ENCODE results near the gene COP1. TPM values are rescaled to one million over a fixed set of nuclear protein-coding genes. Genes with fewer than 3 reads are reported as not detected.

Gene COP1
- total RNA-seq, 1 experiment from 2014 or later = 33.1 TPM

DNA sequence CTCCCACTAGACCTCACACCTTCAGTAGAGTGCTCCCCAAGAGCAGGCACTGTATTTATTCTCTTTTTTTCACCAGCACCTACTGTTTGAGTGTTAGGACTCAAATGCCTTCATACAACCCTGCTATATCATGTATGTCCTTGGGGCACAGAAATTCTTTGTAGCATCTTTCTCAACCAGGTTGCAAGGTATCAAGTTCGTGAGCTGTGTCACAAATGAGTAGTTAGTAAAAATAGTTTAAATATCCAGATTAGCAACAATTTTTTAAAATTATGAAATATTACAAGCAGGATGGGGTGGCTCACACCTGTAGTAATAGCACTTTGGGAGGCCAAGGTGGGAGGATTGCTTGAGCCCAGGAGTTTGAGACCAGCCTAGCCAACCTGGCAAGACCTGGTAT, 311.1 kb downstream of the COP1 start:
- TF ChIP-seq, protein P1, sequence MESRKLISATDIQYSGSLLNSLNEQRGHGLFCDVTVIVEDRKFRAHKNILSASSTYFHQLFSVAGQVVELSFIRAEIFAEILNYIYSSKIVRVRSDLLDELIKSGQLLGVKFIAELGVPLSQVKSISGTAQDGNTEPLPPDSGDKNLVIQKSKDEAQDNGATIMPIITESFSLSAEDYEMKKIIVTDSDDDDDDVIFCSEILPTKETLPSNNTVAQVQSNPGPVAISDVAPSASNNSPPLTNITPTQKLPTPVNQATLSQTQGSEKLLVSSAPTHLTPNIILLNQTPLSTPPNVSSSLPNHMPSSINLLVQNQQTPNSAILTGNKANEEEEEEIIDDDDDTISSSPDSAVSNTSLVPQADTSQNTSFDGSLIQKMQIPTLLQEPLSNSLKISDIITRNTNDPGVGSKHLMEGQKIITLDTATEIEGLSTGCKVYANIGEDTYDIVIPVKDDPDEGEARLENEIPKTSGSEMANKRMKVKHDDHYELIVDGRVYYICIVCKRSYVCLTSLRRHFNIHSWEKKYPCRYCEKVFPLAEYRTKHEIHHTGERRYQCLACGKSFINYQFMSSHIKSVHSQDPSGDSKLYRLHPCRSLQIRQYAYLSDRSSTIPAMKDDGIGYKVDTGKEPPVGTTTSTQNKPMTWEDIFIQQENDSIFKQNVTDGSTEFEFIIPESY (IDR thresholded peaks at IDR 0.05; ENCODE audit: extremely low read depth, insufficient replicate concordance, low read length) = no peak
- TF ChIP-seq RAD21 (IDR thresholded peaks at IDR 0.05; ENCODE audit: low read depth) (no peak), POLR2AphosphoS5 (IDR thresholded peaks at IDR 0.05; ENCODE audit: low read depth, low read length) (no peak), CBX3 (IDR thresholded peaks at IDR 0.05; ENCODE audit: low read depth) (no peak), JUND (IDR thresholded peaks at IDR 0.05) (no peak), SIN3A (IDR thresholded peaks at IDR 0.05; ENCODE audit: low read depth) (no peak), EZH2phosphoT487 (IDR thresholded peaks at IDR 0.05; ENCODE audit: borderline replicate concordance) (no peak)
- TF ChIP-seq, protein P2, sequence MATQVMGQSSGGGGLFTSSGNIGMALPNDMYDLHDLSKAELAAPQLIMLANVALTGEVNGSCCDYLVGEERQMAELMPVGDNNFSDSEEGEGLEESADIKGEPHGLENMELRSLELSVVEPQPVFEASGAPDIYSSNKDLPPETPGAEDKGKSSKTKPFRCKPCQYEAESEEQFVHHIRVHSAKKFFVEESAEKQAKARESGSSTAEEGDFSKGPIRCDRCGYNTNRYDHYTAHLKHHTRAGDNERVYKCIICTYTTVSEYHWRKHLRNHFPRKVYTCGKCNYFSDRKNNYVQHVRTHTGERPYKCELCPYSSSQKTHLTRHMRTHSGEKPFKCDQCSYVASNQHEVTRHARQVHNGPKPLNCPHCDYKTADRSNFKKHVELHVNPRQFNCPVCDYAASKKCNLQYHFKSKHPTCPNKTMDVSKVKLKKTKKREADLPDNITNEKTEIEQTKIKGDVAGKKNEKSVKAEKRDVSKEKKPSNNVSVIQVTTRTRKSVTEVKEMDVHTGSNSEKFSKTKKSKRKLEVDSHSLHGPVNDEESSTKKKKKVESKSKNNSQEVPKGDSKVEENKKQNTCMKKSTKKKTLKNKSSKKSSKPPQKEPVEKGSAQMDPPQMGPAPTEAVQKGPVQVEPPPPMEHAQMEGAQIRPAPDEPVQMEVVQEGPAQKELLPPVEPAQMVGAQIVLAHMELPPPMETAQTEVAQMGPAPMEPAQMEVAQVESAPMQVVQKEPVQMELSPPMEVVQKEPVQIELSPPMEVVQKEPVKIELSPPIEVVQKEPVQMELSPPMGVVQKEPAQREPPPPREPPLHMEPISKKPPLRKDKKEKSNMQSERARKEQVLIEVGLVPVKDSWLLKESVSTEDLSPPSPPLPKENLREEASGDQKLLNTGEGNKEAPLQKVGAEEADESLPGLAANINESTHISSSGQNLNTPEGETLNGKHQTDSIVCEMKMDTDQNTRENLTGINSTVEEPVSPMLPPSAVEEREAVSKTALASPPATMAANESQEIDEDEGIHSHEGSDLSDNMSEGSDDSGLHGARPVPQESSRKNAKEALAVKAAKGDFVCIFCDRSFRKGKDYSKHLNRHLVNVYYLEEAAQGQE (IDR thresholded peaks at IDR 0.05; ENCODE audit: low read depth) = no peak
- TF ChIP-seq, protein P3, sequence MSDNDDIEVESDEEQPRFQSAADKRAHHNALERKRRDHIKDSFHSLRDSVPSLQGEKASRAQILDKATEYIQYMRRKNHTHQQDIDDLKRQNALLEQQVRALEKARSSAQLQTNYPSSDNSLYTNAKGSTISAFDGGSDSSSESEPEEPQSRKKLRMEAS (IDR thresholded peaks at IDR 0.05) = no peak
- TF ChIP-seq, protein P4, sequence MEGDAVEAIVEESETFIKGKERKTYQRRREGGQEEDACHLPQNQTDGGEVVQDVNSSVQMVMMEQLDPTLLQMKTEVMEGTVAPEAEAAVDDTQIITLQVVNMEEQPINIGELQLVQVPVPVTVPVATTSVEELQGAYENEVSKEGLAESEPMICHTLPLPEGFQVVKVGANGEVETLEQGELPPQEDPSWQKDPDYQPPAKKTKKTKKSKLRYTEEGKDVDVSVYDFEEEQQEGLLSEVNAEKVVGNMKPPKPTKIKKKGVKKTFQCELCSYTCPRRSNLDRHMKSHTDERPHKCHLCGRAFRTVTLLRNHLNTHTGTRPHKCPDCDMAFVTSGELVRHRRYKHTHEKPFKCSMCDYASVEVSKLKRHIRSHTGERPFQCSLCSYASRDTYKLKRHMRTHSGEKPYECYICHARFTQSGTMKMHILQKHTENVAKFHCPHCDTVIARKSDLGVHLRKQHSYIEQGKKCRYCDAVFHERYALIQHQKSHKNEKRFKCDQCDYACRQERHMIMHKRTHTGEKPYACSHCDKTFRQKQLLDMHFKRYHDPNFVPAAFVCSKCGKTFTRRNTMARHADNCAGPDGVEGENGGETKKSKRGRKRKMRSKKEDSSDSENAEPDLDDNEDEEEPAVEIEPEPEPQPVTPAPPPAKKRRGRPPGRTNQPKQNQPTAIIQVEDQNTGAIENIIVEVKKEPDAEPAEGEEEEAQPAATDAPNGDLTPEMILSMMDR (IDR thresholded peaks at IDR 0.05 in 2 of 3, conservative IDR thresholded peaks at IDR 0.05 in 1 of 3; ENCODE audit: borderline replicate concordance in 1 of 3, insufficient read depth in 1 of 3, low read depth in 2 of 3, low read length in 2 of 3) = no peak
- no peak overlapping the region for H2AFZ ChIP-seq (ENCODE audit: low read depth, low read length, poor library complexity, severe bottlenecking)
- no peaks in the 10 kb centered on the region for H3K27me3 ChIP-seq (ENCODE audit: insufficient read depth, low read length)
- DNase-seq (ENCODE audit: low read depth, low spot score) = no peak
- H3K9ac ChIP-seq (ENCODE audit: low read length) = no peak overlapping the region
- ChIA-PET RAD21 (ENCODE audit: low non-redundant PET in 1 of 2, low total read pairs in 2 of 2, uncharacterized antibody in 2 of 2, unreplicated experiment in 2 of 2) (no interaction called here), CTCF (no interaction called here), POLR2A (no interaction called here)
- no peak overlapping the region for H3K4me2 ChIP-seq (ENCODE audit: low read length)
- no peak overlapping the region for H3K4me3 ChIP-seq (replicated peaks in 1 of 2; ENCODE audit: low read depth in 1 of 2, low read length in 2 of 2)
- H3K4me1 ChIP-seq (ENCODE audit: control insufficient read depth in 1 of 2, insufficient read depth in 2 of 2, low read length in 2 of 2) = no peaks in the 10 kb centered on the region
- peaks cover 3% of the 10 kb centered on the region; the same call in 1 of the 2 replicates for H3K9me2 ChIP-seq (ENCODE audit: insufficient read depth)
- no peaks in the 10 kb centered on the region for H3K79me2 ChIP-seq (ENCODE audit: insufficient read depth, low read length)
- BruUV-seq (replicated peaks) = no TSS peak
- ATAC-seq = no peak
- no peaks in the 10 kb centered on the region for H3K9me3 ChIP-seq (ENCODE audit: control insufficient read depth in 1 of 2, insufficient read depth in 1 of 2, low read depth in 1 of 2, low read length in 2 of 2)
- H3K27ac ChIP-seq (ENCODE audit: low read depth, low read length) = no peak overlapping the region
- no peaks in the 10 kb centered on the region for H3K36me3 ChIP-seq (ENCODE audit: control insufficient read depth in 1 of 2, insufficient read depth in 2 of 2, low read length in 2 of 2)
- no peaks in the 10 kb centered on the region for H4K20me1 ChIP-seq (ENCODE audit: insufficient read depth)
- intact Hi-C loops (cut with micrococcal nuclease) = no loop called here

Measured in HCT116 (cell line).